GM11168 (cell line): Measurements from ENCODE around the gene SPINK2.

Experiments
- in situ Hi-C: fragments of 300-500 bp; cut with MboI; formaldehyde crosslinking; loops from one replicate; pipeline ENCODE4 v1.12.0; 2022; ENCODE audit warnings: low sequenced_read_pairs; ENCODE audit not compliant: unreplicated experiment

The SPINK2 gene, protein sequence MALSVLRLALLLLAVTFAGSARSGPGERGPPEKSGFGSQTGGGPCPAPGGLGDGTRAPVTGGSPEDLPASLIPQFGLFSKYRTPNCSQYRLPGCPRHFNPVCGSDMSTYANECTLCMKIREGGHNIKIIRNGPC

DNA sequence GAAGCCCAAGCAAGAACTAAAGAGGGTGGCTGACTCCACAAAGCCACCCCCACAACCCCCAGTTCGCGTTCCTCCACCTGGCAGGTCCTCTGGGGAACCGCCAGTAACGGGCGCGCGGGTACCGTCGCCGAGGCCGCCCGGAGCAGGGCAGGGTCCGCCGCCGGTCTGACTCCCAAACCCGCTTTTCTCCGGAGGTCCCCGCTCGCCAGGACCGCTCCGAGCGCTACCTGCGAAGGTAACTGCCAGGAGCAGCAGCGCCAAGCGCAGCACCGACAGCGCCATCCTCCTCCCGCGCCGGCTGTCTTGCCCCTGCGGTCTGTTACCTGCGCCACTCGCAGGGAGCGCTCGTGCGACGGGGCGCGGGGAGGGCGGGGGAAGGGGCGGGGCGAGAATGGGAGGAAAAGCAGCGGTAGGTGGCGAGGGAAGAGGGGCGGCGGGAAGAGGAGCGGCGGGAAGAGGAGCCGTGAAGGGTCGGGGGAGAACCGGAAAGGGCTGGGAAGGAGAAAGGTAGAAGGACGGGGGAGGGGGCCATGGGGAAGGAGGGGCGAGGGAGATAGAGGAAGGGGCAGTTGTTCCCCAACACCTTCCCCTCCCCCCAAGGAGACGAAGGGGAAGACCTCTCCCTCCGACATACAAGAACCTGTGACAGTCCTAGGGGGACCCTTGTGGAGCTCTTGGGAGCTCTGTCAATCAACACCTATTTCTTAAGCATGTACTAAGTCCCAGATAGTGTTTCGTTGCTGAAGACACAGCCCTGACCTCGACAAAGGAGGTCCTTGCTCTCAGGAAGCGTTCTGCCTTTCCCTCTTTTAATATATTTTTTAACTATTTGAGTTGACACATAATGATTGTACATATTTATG lies at the start of gene SPINK2:
Gene SPINK2, minus strand, starts transcription at position 321 of the 863 bp plus-strand sequence. Its CDS starts 39 bp downstream, at position 282.
- in situ Hi-C loops, result no loop called here

DNA sequence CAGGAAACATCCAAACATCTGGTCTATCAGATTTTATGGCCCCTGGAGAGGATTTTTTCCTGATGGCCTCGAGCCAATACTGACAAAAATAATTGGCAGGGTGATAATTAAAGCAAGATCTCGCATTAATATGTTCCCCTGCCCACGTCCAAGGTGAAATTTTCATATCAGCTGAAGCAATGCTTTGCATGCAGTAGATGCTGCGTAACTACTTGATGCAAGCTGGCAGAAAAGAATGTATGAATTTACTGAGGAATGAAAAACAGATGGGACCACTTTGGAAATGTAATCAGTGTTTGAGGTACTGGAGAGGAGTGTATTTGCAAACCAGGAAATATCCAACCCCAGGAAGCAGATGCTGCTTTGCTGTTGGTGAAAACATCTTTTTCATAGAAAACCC lies 49.4 kb upstream of the SPINK2 start:
- in situ Hi-C loops, result no loop called here

DNA sequence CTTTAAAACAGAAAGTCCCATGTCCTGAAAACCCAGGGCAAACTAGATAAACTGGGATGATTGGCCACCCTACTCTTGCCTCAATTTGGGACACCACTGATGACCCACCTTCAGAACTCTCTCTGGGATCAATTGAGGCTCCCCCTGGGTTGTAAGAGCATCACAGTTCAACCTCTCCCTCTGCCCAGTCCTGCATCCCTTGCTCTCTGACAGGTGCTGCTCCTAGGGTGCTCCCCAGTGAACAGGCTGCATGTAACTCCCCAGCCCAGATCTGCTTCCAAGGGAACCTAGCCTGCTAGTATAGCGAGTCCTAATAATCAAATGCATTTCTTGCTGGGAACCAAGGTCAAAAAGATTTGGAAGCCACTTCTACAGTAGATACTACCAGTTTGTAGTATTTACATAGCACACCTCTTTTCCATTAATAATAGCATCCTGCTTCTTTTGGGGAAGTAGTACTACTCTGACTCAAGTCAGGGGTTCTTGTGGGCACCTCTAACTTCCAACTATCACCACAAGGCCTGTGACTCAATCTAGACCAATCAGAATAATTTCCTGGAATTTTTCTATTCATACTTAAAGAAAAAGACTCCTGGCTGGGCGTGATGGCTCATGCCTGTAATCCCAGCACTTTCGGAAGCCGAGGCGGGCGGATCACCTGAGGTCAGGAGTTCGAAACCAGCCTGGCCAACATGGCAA lies 42.1 kb upstream of the SPINK2 start:
- in situ Hi-C loops, result no loop called here

DNA sequence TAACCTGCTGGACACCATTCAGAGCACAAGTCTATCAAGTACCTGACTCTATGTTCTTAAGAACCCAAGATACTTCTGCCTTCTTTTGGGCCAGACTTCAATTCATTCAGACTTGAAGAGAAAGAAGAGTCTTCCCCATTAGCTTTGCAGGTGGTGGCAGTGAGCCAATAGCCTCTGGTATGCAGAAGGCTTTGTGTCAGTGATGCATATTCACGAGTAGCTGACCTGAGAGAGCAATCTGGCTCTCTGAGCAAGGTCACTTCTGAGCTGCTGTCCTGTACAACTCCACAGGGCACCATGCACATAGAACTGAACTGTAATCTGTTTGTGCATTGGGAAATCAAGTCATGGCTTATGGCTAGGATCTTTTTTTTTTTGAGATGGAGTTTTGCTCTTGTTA lies 39.9 kb upstream of the SPINK2 start:
- in situ Hi-C loops, result no loop called here

DNA sequence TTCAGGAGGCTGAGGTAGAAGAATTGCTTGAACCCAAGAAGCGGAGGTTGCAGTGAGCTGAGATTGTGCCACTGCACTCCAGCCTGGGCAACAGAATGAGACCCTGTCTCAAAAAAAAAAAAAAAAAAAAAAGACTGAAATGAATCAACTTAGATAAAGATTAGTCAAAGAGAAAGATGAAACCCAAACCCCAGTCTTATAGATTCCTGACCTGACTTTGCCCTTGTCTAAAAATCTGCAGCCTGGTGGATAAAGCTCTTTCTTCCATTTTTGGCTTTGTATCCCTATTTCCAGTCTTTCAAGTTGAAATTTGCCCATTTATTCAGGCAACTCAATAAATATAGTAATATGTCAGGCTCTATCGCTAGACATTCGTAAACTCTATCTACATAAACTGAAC lies 39.3 kb upstream of the SPINK2 start:
- in situ Hi-C loops, result no loop called here

DNA sequence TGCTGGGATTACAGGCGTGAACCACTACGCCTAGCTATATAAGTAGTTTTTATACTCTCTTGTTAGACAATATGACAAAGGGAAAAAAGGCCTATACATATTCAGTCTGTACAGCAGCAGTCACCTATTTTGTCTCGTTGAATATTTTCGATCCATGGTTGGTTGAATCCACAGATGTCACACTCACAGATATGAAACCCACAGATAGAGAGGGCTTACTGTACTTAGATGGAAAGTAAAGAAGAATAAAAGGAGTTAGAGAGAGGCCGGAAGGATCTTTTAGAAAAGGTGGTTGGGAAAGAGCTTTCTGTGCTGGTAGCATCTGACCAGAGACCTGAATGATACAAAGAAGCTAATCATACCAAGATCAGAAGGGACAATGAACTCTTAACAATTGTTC lies 38.3 kb upstream of the SPINK2 start:
- in situ Hi-C loops, result no loop called here

DNA sequence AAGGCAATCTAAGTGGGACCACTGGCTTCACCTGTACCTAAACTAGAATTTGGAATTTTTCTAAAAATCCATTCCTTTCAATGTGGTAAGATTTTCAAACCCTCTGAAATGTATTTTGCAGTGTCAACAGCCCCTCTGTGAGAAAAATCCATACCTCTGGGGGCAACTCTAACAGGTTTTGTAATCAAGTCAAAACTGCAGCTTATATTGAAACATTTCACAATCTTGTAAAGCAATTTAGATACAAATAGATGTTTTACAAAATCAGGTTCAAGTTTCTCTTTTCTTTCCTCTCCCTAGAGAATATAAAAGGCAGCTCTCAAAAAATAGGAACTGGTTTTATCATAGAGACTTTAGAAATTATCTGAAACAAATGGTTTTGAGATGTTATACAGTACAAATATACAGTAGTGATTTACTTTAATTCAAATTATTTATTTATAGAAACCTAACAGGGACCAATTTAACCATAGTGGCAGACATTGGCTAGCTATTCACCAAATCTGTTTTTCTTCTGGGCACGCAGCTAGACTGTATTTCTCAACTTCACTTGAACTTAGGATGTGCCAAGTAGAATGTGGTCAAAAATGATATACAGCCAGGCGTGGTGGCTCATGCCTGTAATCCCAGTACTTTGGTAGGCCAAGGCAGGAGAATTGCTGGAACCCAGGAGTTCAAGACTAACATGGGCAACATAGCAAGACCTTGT lies 36.3 kb upstream of the SPINK2 start:
- in situ Hi-C loops, result no loop called here

DNA sequence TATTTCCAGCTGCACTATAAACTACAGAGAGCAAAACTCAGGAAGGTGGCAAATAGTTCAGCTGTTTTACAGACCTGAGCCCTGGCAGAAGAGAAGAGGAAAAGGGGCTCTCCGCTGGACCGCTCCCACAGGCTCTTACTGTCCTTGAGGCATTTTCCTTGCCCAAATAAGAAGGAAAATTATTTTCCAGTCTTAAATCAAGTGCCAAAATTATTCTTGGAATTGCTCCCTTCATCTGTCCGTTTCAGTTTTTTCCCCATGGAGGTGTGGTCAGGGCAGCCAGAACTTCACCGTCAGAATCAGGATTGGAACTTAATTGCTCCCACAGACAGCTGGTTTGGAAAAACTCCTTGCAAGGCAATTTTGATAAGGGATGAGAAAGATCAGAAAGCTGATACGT lies 35.2 kb upstream of the SPINK2 start:
- in situ Hi-C loops, result no loop called here

DNA sequence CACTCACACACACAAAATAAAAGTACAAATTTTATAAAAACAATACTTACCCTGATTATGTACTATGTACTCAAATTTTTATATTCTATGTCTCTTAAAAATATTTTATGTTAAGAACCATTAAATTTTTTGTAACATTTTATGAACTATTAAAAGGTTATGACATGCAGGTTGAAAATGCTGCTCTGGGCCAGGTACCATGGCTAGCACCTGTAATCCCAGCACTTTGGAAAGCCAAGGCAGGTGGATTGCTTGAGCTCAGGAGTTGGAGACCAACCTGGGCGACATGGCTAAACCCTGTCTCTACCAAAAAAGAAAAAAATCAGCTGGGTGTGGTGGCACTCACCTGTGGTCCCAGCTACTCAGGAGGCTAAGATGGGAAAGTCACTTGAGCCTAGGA lies 29.4 kb upstream of the SPINK2 start:
- in situ Hi-C loops, result no loop called here

DNA sequence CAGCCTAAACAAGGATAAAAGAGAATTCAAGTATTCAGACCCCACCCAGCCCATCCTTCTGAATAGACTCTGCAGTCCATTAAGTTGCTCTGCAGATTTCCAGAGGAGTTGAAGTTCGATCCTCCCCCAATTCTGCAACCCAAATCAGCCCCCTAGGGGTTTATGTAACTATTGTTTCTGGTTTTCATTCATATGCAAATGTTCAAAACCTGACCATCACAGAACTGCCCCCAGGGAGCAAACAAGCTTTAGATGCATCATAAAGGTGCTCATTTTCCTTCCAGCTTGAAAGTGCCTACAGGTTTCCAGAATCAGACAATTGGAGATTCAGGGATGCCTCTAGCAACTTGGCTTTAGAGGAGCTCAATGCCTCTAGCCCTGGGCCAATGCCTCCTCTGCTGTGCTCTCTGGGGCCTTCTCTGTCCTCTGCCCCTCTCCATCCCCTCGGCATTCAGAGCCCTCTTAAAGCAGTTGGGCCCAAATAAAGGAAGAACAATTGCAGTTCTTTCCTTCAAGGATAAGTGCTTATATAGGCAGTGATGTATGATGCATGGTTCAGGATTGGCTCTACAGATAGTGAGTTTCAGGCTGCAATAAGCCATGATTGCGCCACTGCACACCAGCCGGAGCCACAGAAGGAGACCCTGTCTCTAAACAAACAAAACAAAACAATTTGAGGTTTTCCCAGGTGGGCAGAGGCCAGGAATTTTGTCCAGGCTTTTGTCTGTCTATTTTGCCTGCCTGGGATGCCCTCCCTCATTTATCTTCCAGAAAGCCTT lies 23.5 kb upstream of the SPINK2 start:
- in situ Hi-C loops, result no loop called here

DNA sequence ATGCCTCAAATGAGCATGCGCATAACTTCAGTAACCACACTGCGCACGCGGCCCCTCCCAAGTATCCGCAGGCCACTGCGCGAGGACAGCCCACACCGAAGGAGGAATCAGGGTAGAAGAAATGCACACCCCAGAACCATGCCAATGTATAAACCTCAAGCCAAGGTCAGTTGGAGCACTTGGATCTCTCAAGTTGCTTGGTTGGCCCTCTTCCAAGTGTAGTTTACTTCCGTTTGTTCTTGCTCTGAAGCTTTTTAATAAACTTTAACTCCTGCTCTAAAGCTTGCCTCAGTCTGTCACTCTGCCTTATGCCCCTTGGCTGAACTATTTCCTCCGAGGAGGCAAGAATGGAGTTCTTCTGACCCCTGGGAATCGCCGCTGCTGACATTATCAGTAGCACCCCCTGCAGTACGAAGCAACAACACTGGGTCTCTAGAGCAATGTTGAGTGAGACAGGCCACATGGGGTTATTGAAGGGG lies 22.0 kb upstream of the SPINK2 start:
- in situ Hi-C loops, result no loop called here

DNA sequence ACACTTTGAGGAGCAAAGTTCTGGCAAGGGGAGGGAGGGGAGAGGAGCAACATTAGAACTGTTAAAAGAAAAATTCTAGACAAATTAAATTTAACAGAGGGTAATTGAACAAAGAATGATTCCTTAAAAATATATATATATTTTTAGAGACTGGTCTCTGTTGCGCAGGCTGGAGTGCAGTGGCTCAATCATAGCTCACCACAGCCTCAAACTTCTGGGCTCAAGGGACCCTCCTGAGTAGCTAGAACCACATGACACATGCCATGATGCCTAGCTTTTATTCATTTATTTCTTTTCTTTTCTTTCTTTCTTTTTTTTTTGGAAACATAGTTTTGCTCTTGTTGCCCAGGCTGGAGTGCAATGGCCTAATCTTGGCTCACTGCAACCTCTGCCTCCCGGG lies 19.1 kb upstream of the SPINK2 start:
- in situ Hi-C loops, result no loop called here

DNA sequence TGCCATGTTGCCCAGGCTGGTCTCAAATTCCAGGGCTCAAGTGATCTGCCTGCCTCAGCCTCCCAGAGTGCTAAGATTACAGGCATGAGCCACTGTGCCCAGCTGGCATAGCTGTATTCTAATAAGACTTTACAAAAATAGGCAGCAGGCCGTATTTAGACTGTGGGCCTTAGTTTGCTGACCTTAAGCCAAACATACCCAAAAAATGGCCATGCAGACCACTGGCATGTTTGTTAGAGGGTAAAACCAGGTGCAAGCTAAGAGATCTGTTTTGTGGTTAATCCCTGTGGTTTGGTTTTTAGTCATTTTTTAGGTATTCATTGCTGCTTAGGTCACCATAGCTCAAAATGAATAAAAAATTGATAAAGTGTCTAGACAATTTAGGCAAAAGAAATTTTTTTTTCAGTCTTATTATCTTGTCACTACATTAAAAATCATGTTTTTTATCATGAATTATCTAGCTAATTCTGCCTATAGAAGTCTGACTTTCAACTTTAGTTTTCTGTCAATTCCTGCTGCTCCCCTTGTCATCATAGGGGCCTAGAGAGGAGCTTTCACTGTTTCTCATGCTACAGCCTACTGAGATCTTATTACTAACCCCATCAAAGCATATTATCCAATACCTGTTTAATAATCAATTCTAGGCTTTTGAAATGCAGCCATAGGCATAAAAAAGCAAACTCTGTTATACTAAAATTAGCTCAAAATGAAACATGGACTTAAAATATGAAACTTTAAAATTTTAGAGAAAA lies 7.5 kb upstream of the SPINK2 start:
- in situ Hi-C loops, result no loop called here

DNA sequence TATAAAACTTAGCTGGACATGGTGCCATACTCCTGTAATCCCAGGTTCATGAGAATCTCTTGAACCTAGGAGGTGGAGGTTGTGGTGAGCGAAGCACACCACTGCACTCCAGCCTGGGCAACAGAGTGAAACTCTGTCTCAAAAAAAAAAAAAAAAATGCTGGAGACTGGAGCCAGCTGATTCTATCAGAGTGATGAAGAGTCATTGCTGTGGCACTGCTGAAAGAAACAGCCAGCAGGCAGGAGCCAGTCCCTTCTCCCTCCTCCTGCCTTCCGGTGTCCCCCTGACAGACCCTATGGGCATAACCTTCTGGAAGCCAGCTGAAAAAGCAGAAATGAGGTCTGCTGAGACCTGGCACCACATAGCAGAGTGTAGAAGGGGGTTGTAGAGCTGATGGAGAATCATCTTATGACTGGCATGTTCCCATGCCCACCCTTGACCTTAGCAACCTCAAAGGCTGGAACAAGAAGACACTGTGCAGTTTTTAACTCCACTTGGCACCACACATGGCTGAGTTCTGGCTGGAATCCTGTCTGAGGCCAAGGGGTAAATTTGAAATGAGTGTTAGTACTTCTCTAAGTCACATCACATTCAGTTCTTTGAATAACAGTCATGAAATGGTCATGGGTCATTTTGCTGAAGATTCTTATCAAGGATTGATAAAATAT lies 2.6 kb upstream of the SPINK2 start:
- in situ Hi-C loops, result no loop called here

DNA sequence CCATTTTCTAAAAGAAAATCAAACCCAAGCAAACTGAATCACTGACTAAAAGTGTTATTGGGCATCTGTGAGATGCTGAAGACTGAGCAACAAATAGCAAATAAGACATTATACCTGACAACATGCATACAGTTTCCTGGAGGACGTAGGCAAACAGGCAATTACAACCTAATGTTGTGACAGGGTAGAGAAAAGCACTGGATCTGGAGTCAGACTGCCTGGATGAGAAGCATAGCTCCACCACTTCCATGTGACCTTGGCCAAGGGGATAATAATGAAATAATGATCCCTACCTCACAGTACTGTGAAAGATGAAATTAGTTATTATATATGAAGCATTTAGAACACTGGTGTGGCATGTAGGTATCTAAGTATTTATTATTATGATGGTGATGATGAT lies 2.7 kb downstream of the SPINK2 start:
- in situ Hi-C loops, result no loop called here

DNA sequence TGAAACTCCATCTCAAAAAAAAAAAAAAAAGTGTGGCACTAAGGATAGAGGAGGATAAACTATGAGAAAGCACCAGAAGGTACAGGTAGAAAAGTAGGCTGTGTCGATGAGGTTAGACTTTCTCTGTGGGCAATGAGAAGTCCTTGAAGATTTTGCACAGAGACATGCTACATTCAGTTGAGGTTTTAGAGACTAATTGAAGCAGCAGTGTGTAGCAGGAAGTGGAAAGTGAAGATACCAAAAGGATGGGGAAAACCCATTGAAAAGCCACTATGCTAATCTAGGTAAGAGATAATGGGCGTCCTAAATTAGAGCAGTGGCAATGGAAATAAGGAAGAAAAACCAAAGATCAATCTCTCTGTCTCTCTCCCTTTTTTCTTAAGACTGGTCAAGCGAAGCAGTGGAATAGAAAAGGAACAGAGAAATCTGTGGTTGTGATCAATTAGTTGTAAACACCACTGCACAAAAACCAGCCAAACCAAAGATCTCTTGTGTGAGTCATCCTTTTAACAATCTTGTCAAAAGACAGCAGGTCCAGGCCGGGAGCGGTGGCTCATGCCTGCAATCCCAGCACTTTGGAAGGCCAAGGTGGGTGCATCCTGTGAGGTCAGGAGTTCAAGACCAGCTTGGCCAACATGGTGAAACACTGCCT lies 3.5 kb downstream of the SPINK2 start:
- in situ Hi-C loops, result no loop called here

DNA sequence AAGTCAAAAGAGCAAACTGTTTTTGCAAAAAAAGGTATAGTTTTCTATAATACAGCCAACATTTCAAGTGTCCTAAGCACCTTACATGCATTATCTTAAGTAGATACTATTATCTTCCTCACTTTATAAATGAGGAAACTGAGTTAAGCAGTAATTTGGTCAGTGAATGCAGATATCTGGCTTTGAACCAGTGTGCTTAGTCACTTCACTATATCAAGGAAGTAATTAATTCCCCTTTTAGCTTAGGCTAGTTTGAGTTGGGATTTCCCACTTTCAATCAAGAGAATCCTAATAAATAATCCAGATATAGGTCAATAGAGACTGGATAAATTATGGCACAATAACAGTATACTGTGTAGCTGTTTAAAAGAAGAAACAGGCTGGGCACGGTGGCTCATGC lies 14.8 kb downstream of the SPINK2 start:
- in situ Hi-C loops, result no loop called here

DNA sequence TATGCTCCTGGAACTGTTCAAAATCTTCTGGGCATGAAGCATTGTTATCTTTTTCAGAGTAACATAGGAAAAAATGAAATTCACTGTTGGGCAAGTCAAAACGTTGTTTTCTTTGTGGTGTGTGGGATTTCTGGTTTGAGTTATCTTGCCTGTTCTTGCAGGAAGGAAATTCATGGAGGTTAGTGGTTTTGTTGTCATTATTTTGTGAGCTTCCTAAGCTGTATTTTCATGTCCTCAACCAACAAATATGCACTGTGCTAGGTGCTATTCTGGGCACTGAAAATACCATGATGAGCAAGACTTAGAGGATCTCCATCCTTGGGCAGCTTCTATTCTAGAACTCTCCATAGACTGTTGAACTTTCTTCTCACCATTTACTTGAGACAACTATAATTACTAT lies 16.9 kb downstream of the SPINK2 start:
- in situ Hi-C loops, result no loop called here
